ENCODE results near the gene EFNA5. TPM values are rescaled to one million over a fixed set of nuclear protein-coding genes. Genes with fewer than 3 reads are reported as not detected.

Gene EFNA5
- total RNA-seq, 1 donor from 2014 or later, result 38.9 TPM

GRCh38 chr5:107548477-107548876, 122.3 kb downstream of the EFNA5 start:
- peaks cover 59% of the 10 kb centered on the region for H3K4me1 Mint-ChIP-seq (ENCODE audit: low read depth)
- no peak overlapping the region for H3K27ac Mint-ChIP-seq (ENCODE audit: unreplicated experiment)
- no peak overlapping the region for H3K4me3 Mint-ChIP-seq (ENCODE audit: unreplicated experiment)
- no peaks in the 10 kb centered on the region for H3K36me3 Mint-ChIP-seq (ENCODE audit: low read depth)
- TF ChIP-seq CTCF (IDR thresholded peaks at IDR 0.05), result no peak
- no peaks in the 10 kb centered on the region for H3K9me3 Mint-ChIP-seq (ENCODE audit: low read depth)
- no peaks in the 10 kb centered on the region for H3K27me3 Mint-ChIP-seq (ENCODE audit: low read depth)
- no peak for DNase-seq (ENCODE audit: low spot score)

GRCh38 chr5:107546719-107547118, 124.0 kb downstream of the EFNA5 start:
- peaks cover 59% of the 10 kb centered on the region for H3K4me1 Mint-ChIP-seq (ENCODE audit: low read depth)
- H3K4me3 Mint-ChIP-seq (ENCODE audit: unreplicated experiment), result no peak overlapping the region
- no peak for DNase-seq (ENCODE audit: low spot score)
- no peaks in the 10 kb centered on the region for H3K27me3 Mint-ChIP-seq (ENCODE audit: low read depth)
- no peaks in the 10 kb centered on the region for H3K9me3 Mint-ChIP-seq (ENCODE audit: low read depth)
- no peak overlapping the region for H3K27ac Mint-ChIP-seq (ENCODE audit: unreplicated experiment)
- TF ChIP-seq CTCF (IDR thresholded peaks at IDR 0.05), result no peak
- H3K36me3 Mint-ChIP-seq (ENCODE audit: low read depth), result no peaks in the 10 kb centered on the region

- no peak for TF ChIP-seq CTCF (IDR thresholded peaks at IDR 0.05)
- no peak overlapping the region for H3K27ac Mint-ChIP-seq (ENCODE audit: unreplicated experiment)
Observed at GRCh38 chr5:107545486-107545885, 125.3 kb downstream of the EFNA5 start.

GRCh38 chr5:107544967-107545366, 125.8 kb downstream of the EFNA5 start:
- H3K27me3 Mint-ChIP-seq (ENCODE audit: low read depth), result no peaks in the 10 kb centered on the region
- no peak overlapping the region for H3K27ac Mint-ChIP-seq (ENCODE audit: unreplicated experiment)
- no peak for DNase-seq (ENCODE audit: low spot score)
- TF ChIP-seq CTCF (IDR thresholded peaks at IDR 0.05), result no peak
- no peaks in the 10 kb centered on the region for H3K9me3 Mint-ChIP-seq (ENCODE audit: low read depth)
- H3K4me3 Mint-ChIP-seq (ENCODE audit: unreplicated experiment), result no peak overlapping the region
- no peaks in the 10 kb centered on the region for H3K36me3 Mint-ChIP-seq (ENCODE audit: low read depth)
- H3K4me1 Mint-ChIP-seq (ENCODE audit: low read depth), result peaks cover 62% of the 10 kb centered on the region

More at GRCh38 chr5:107545486-107545885, 125.3 kb downstream of the EFNA5 start:
- Mint-ChIP-seq H3K27me3 (ENCODE audit: low read depth) (no peaks in the 10 kb centered on the region), H3K4me1 (ENCODE audit: low read depth) (peaks cover 60% of the 10 kb centered on the region), H3K36me3 (ENCODE audit: low read depth) (no peaks in the 10 kb centered on the region), H3K4me3 (ENCODE audit: unreplicated experiment) (no peak overlapping the region), H3K9me3 (ENCODE audit: low read depth) (no peaks in the 10 kb centered on the region)
- DNase-seq (ENCODE audit: low spot score), result no peak

GRCh38 chr5:107544476-107544875, 126.3 kb downstream of the EFNA5 start:
- H3K9me3 Mint-ChIP-seq (ENCODE audit: low read depth), result no peaks in the 10 kb centered on the region
- H3K4me1 Mint-ChIP-seq (ENCODE audit: low read depth), result peaks cover 65% of the 10 kb centered on the region

More at GRCh38 chr5:107544476-107544875, 126.3 kb downstream of the EFNA5 start:
- no peaks in the 10 kb centered on the region for H3K36me3 Mint-ChIP-seq (ENCODE audit: low read depth)
- TF ChIP-seq CTCF (IDR thresholded peaks at IDR 0.05), result no peak
- no peak overlapping the region for H3K4me3 Mint-ChIP-seq (ENCODE audit: unreplicated experiment)
- H3K27me3 Mint-ChIP-seq (ENCODE audit: low read depth), result no peaks in the 10 kb centered on the region
- H3K27ac Mint-ChIP-seq (ENCODE audit: unreplicated experiment), result no peak overlapping the region
- DNase-seq (ENCODE audit: low spot score), result no peak
